GM12864 (cell line): ENCODE data around the gene AHI1.

Source experiments
- DNase-seq: peaks from one replicate; pipeline ENCODE4 v3.0.0-alpha.2; 2011; ENCODE audit warnings: low read depth
- H3K4me3 ChIP-seq: 2 replicates; pipeline ENCODE4 v1.5.1; 2011; ENCODE audit warnings: mild to moderate bottlenecking, low read depth, low read length, control low read depth
- CTCF ChIP-seq: IDR thresholded peaks from 2 replicates; pipeline ENCODE4 v1.5.1; 2011; ENCODE audit warnings: low read depth, mild to moderate bottlenecking, moderate library complexity, low read length, control low read depth, inconsistent platforms; ENCODE audit errors: missing control alignments

The AHI1 gene

GRCh38 chr6:135243871-135244796, 253.4 kb downstream of the AHI1 start:
- H3K4me3 ChIP-seq = no peak overlapping the region
- no peak for TF ChIP-seq CTCF
- DNase-seq = no peak

GRCh38 chr6:135240711-135241110, 256.8 kb downstream of the AHI1 start:
- H3K4me3 ChIP-seq = no peak overlapping the region
- TF ChIP-seq CTCF = no peak
- DNase-seq = no peak

DNA sequence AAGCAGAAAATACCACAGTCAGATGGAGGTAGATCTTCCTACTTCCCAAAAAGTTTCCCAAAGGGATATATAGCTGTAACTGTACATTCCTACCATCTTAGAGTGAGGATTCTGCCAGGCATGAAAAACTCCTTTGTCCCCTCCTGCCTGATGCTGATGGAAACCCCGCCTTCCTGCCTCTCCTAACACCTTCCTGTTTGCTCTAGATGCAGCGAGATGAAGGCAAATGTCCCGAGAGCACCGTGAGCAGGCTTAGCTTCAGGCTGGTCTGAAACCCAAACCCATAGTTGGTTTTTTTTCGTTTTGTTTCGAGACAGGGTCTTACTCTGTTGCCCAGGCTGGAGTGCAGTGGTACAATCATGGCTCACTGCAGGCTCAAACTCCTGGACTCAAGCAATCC, 260.8 kb downstream of the AHI1 start:
- TF ChIP-seq CTCF = no peak
- H3K4me3 ChIP-seq = no peak overlapping the region
- no peak for DNase-seq

GRCh38 chr6:135236319-135236718, 261.2 kb downstream of the AHI1 start:
- TF ChIP-seq CTCF = no peak

GRCh38 chr6:135235716-135236115, 261.8 kb downstream of the AHI1 start:
- DNase-seq = no peak
- TF ChIP-seq CTCF = no peak
- no peak overlapping the region for H3K4me3 ChIP-seq

More at GRCh38 chr6:135236319-135236718, 261.2 kb downstream of the AHI1 start:
- no peak for DNase-seq
- H3K4me3 ChIP-seq = no peak overlapping the region

DNA sequence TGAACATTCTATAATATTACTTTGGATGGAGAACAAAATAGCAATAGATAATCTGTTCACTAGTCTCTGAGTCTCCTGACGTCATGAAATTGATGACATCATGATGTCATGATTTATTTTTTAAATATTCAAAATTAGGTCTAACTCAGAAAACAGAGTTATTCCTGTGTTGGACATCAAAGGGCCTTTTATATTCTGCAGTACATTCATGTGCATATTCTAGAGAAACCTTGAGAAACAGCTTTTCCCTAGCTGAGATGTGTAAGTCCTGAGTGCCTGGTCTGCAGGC, 263.1 kb downstream of the AHI1 start:
- TF ChIP-seq CTCF = no peak
- H3K4me3 ChIP-seq = no peak overlapping the region
- DNase-seq = no peak
